ENCODE measurements around the gene ARAP1.

ARAP1 gene

DNA sequence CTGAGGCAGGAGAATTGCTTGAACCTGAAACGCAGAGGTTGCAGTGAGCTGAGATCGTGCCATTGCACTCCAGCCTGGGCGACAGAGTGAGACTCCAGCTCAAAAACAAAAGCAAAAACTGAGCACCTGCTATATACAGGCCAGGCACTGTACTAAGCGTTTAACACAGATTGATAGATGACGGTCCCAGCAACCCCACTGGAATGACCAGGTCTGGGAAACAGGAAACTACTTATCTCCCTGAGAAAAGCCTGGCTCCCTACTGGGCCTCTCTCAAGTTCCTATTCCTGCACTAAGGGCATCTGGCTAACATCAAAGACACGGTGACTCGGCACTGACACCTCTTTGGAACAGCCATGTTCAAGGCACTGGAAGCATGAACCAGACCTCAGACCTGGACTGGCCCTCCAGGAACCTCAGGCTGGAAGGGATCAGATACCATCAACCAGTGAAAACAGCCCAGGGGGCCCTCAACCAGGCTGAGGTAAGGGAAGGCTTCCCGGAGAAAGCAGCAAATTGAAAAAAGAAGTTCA lies 16.6 kb downstream of the ARAP1 start:
- no peak overlapping the region for H3K4me3 ChIP-seq (ENCODE audit: low read depth, low read length)
- TF ChIP-seq, protein P1, sequence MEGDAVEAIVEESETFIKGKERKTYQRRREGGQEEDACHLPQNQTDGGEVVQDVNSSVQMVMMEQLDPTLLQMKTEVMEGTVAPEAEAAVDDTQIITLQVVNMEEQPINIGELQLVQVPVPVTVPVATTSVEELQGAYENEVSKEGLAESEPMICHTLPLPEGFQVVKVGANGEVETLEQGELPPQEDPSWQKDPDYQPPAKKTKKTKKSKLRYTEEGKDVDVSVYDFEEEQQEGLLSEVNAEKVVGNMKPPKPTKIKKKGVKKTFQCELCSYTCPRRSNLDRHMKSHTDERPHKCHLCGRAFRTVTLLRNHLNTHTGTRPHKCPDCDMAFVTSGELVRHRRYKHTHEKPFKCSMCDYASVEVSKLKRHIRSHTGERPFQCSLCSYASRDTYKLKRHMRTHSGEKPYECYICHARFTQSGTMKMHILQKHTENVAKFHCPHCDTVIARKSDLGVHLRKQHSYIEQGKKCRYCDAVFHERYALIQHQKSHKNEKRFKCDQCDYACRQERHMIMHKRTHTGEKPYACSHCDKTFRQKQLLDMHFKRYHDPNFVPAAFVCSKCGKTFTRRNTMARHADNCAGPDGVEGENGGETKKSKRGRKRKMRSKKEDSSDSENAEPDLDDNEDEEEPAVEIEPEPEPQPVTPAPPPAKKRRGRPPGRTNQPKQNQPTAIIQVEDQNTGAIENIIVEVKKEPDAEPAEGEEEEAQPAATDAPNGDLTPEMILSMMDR (IDR thresholded peaks at IDR 0.05; ENCODE audit: low read depth, low read length) = no peak

DNA sequence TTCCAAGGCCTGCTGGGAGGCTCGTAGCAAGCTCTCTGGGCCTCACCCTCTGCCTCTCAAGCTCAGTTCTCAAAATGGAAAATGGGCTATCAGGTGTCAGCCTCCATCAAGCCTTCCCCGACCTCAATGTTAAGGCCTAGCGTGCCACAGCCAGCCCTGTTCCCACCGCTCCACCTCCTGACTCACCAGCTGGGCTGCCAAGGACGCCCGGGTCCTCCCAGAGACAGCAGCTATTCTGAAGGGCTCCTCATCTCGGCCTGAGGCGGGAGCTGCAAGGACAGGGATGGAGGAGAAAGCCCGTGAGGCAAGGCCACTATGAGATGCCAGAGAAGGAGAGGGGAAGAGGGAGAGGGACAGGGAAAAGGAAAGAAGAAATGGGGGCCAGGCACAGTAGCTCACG lies 19.9 kb downstream of the ARAP1 start:
- TF ChIP-seq, protein P1 (IDR thresholded peaks at IDR 0.05; ENCODE audit: low read depth, low read length) = no peak
- no peak overlapping the region for H3K4me3 ChIP-seq (ENCODE audit: low read depth, low read length)

DNA sequence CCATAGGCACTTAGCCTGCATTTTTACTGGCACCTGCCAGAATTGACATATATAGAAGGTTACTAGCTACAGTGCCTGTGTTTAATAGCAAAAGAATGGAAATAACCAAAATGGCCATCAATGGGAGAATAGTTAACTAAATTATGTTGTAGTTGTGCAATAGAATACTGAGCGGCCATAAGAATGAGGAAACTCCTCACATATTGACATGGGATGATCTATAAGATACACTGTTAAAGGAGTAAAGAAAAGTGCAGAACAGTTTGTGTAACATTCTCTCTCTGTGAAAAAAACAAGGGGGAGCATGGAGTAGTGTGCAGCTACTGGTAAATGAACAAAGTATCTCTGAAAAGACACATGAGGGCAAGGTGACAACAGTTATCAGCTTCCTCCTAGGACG lies 21.5 kb downstream of the ARAP1 start:
- TF ChIP-seq, protein P1 (IDR thresholded peaks at IDR 0.05; ENCODE audit: low read depth, low read length) = no peak
- H3K4me3 ChIP-seq (ENCODE audit: low read depth, low read length) = no peak overlapping the region

DNA sequence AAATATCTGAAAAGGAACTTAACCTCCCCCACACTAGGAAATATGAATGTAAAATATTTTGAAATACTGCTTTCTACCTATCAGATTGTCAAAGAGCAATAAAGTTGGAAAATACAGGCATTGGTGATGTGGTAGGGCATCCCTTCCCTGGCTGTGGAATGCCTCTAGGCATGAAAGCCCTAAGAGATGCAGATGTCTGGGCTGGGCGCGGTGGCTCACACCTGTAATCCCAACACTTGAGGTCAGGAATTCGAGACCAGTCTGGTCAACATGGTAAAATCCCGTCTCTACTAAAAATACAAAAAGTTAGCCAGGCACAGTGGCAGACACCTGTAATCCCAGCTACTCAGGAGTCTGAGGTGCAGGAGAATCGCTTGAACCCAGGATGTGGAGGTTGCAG lies 22.0 kb downstream of the ARAP1 start:
- TF ChIP-seq, protein P1 (IDR thresholded peaks at IDR 0.05; ENCODE audit: low read depth, low read length) = no peak
- no peak overlapping the region for H3K4me3 ChIP-seq (ENCODE audit: low read depth, low read length)

DNA sequence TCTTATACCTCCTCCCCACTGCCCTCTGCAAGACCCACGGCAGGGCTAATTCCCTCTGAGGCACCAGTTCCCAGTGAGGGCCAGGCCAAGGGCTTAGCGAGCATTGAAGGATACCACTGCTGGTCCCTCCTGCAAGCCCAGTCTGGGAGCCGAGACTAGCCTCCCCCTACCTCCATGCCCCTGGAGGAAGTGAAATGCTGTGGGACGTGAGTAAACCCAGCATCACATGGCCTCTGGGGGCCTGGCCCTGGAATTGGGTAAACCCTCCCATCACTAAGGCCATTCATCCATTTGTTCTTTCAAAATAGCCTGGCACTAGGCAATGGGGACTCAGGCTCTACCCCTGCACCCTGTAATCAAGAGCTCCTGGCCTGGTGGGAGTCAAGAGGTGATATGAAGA lies 24.7 kb downstream of the ARAP1 start:
- TF ChIP-seq, protein P1 (IDR thresholded peaks at IDR 0.05; ENCODE audit: low read depth, low read length) = no peak
- no peak overlapping the region for H3K4me3 ChIP-seq (ENCODE audit: low read depth, low read length)

DNA sequence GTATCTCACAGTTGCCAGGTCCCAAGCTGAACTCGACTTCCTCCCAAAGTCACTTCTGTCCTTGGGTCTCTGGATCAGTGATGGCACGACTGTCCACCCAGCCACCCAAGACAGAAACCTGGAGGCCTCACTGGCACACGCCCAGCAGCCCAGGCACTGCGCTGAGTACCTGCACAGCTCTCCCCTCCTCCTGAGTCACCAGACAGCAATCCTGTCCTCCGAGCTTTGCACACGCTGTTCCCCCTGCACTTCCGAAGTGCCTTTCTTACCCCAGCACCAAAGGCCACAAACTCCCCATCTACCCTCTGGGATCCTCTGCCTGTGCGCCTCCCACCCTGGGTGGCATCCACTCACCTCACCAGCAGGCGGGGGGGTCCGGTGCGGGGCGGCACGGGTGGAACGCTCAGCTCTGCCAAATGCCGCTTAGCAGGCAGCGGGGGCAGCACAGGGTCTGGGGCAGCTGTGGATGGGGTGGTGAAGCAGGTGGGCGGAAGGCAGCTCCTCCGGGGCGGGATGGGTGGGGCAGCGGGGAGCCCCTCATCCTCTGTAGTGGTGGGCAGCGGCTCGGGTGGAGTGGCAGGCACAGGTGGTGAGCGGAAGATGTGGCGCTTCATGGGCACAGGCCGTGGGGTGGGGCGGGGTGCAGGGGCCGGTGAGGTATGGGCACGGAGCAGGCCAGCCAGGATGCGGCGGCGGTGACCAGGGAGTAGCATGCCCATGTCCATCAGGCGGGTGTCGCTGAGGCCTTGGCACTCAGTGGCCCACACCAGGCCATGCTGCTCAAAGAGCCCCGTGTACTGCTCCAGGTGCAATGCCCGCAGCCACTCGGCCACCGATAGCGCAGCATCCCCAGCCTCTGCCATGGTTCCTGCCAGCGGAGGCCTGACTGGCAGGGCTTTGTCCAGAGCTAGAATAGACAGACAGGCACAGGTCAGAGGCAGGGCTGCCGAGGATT lies 25.7 kb downstream of the ARAP1 start:
- TF ChIP-seq, protein P1 (IDR thresholded peaks at IDR 0.05; ENCODE audit: low read depth, low read length) = no peak
- no peak overlapping the region for H3K4me3 ChIP-seq (ENCODE audit: low read depth, low read length)

DNA sequence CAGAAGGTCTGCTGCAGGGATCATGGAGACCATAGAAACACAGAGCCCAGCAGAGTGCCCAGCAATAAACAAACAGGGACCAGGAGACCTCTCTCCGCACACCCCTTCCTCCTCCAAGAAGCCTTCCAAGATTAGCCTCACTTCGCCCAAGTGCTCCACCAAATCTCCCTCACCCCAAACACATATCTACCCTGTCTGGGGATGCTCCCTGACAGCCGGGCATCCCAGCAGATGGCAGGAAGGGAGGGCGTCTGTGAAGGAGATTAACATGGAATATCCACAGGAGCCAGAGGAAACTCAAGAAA lies 26.5 kb downstream of the ARAP1 start:
- TF ChIP-seq, protein P1 (IDR thresholded peaks at IDR 0.05; ENCODE audit: low read depth, low read length) = no peak
- no peak overlapping the region for H3K4me3 ChIP-seq (ENCODE audit: low read depth, low read length)
